Ramos (cell line): ENCODE results near the gene NXPE3.

ENCODE experiments used
- in situ Hi-C: fragments of 300-500 bp; cut with MboI; formaldehyde crosslinking; loops from one replicate; pipeline ENCODE4 v1.14.3; 2022; ENCODE audit warnings: low sequenced_read_pairs; ENCODE audit not compliant: unreplicated experiment

NXPE3 gene

DNA sequence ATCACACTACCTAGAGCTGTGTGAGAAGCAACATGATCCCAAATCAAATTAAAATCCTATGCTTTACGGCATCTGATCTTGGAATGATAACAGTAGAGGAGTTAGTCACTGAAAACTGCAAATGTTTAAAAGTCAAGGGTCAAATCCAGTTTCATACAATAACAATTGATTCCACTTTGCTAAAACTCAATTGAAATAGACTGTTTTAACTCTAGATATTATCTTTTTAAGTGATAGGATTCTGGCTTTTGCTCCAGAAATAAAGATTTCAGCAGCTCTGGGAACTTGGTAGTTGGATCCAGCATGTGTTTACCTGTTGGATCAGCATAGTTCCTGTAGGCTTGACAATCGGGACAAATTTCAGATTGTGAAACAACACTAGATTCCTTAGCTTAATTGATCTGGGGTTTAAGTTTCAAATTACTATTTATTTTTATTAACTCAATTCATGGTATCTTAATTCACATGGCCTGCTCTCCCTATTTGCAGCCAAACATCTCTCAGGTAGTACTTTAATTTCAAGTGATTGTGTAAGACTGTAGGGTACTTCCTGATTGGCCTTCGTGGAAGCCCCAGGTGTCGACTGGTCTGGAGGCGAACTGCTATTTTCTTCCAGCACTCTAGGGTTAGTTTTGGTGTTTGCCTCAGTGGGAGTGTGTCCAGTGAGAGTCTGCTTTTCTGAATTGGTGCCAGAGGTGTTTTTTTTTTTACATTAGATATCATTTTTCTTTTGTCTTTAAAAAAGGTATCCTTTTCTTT lies 86.9 kb downstream of the NXPE3 start:
- in situ Hi-C loops: no loop called here

GRCh38 chr3:101867511-101867910 lies 88.5 kb downstream of the NXPE3 start:
- in situ Hi-C loops: no loop called here

DNA sequence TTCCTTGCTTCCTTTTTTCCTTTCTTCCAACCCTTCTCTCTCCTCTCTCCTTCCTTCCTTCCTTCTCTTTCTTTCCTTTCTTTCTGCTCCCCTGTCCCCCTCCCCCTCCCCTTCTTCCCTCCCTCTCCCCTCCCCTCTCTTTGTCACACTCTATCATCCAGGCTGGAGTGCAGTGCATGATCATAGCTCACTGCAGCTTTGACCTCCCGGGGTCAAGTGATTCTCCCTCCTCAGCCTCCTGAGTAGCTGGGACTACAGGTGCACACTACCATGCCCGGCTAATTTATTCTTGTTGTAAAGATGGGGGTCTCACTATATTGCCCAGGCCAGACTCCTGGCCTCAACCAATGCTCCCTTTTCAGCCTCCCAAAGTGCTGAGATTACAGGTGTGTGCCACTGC lies 89.0 kb downstream of the NXPE3 start:
- in situ Hi-C loops: no loop called here

DNA sequence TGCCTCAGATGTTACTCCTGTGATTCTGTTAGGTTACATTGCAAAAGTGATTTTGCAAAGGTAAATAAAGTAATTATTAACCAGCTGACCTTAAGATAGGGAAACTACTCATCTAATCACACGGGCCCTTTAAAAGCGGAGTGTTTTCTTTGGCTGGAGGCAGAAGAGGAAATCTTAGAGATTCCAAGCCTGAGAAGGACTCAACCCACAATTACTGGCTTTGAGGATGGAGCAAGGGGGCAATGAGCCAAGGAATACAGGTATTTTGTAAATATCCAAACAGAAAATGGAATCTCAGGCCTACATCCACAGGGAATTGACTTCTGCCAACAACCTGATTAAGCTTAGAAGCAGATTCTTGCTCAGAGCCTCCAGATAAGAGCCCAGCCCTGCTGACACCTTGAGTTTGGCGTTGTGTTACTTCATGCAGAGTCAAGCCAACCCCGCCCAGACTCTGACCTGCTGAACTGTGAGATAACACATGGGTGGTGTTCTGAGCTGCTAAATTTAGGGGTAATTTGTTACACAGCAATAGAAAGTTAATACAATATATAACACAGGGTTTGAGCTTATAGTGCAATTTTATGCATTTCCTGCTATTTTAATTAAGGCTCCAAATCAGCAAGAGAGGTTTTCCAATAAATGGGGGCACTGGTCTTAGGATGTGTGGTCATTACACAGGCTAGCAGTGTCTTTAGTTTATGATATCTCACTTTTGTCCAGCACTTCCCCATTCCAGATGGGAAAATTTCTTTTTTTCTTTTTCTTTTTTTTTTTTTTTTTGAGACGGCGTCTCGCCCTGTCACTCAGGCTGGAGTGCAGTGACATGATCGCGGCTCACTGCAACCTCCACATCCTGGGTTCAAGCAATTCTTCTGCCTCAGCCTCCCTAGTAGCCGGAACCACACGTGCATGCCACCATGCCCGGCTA lies 89.8 kb downstream of the NXPE3 start:
- in situ Hi-C loops: no loop called here

GRCh38 chr3:101870138-101870537 lies 91.1 kb downstream of the NXPE3 start:
- in situ Hi-C loops: no loop called here

DNA sequence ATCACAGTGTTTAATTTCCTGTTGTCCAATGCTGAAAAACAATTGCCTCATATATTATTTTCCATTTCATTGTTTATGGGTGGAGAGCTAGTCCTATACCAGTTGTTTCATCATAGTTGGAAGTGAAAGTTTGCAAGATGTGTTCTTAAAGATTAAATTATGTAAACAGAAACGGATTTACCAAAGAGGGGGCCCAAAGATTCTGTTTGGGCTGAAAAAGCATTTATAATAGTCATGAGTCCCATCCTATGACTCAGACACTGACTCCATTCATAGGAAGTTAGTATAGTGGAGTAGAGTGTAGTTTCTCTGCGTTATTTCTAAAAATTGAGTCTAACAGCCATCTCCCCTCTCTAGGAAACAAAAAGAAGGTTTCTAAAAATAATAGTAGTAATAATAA lies 94.6 kb downstream of the NXPE3 start:
- in situ Hi-C loops: no loop called here

GRCh38 chr3:101876142-101876541 lies 97.1 kb downstream of the NXPE3 start:
- in situ Hi-C loops: no loop called here
